Ecto neural progenitor cell (in vitro differentiated cells): Measurements from ENCODE around the gene RNH1.

Source experiments
- DNase-seq: peaks from one replicate; pipeline ENCODE4 v3.0.0-alpha.2; 2018; ENCODE audit warnings: low spot score

RNH1 gene

GRCh38 chr11:499201-500076 is 7.6 kb downstream of the RNH1 start:
- no peak for DNase-seq

GRCh38 chr11:498297-499181 is 8.5 kb downstream of the RNH1 start:
- DNase-seq = no peak

- DNase-seq = no peak
These were observed 9.3 kb downstream of the RNH1 start for GRCh38 chr11:497565-498296.

GRCh38 chr11:496834-497564 is 10.0 kb downstream of the RNH1 start:
- DNase-seq = no peak

- no peak for DNase-seq
These were observed 11.5 kb downstream of the RNH1 start for GRCh38 chr11:495537-495931.

GRCh38 chr11:494761-495536 is 12.1 kb downstream of the RNH1 start:
- DNase-seq = no peak

- no peak for DNase-seq
These were observed 14.4 kb downstream of the RNH1 start for GRCh38 chr11:492427-493226.

GRCh38 chr11:491358-491757 is 15.7 kb downstream of the RNH1 start:
- DNase-seq = no peak

GRCh38 chr11:490930-491260 is 16.1 kb downstream of the RNH1 start:
- DNase-seq = no peak

GRCh38 chr11:490186-490929 is 16.7 kb downstream of the RNH1 start:
- no peak for DNase-seq

GRCh38 chr11:489610-490185 is 17.3 kb downstream of the RNH1 start:
- DNase-seq = no peak

- DNase-seq = no peak
These were observed 18.1 kb downstream of the RNH1 start for GRCh38 chr11:488992-489391.

GRCh38 chr11:488579-488978 is 18.5 kb downstream of the RNH1 start:
- DNase-seq = no peak

- no peak for DNase-seq
These were observed 19.0 kb downstream of the RNH1 start for GRCh38 chr11:488062-488461.

- no peak for DNase-seq
These were observed 19.4 kb downstream of the RNH1 start for GRCh38 chr11:487571-488021.

- DNase-seq = no peak
These were observed 20.9 kb downstream of the RNH1 start for GRCh38 chr11:486189-486588.

- DNase-seq = no peak
These were observed 22.4 kb downstream of the RNH1 start for GRCh38 chr11:484616-485015.

GRCh38 chr11:479311-479710 is 27.7 kb downstream of the RNH1 start:
- no peak for DNase-seq
